ENCODE results near the gene SHROOM2.

Gene SHROOM2

GRCh38 chrX:9948406-9948805 is 162.2 kb downstream of the SHROOM2 start:
- H3K4me3 ChIP-seq (ENCODE audit: low read depth, low read length) = no peak overlapping the region
- no peak overlapping the region for H3K27ac ChIP-seq (ENCODE audit: low read depth, low read length)
- H3K9ac ChIP-seq (ENCODE audit: low read depth, low read length) = no peak overlapping the region
- no peaks in the 10 kb centered on the region for H3K4me1 ChIP-seq (ENCODE audit: control insufficient read depth, insufficient read depth, low read length)
- no peaks in the 10 kb centered on the region for H3K27me3 ChIP-seq (ENCODE audit: control insufficient read depth, insufficient read depth, low read length)
- H3K9me3 ChIP-seq (ENCODE audit: control insufficient read depth, insufficient read depth, low read length) = peaks cover 11% of the 10 kb centered on the region
- peaks cover 49% of the 10 kb centered on the region for H3K36me3 ChIP-seq (ENCODE audit: control insufficient read depth, insufficient read depth, low read length)

GRCh38 chrX:9952300-9952699 is 166.1 kb downstream of the SHROOM2 start:
- Histone ChIP-seq H3K4me3 (ENCODE audit: low read depth, low read length) (no peak overlapping the region), H3K27me3 (ENCODE audit: control insufficient read depth, insufficient read depth, low read length) (no peaks in the 10 kb centered on the region), H3K9ac (ENCODE audit: low read depth, low read length) (no peak overlapping the region), H3K4me1 (ENCODE audit: control insufficient read depth, insufficient read depth, low read length) (no peaks in the 10 kb centered on the region), H3K36me3 (ENCODE audit: control insufficient read depth, insufficient read depth, low read length) (peaks cover 25% of the 10 kb centered on the region; the same call in 1 of the 2 replicates), H3K9me3 (ENCODE audit: control insufficient read depth, insufficient read depth, low read length) (peaks cover 11% of the 10 kb centered on the region), H3K27ac (ENCODE audit: low read depth, low read length) (no peak overlapping the region)

- Histone ChIP-seq H3K9me3 (ENCODE audit: control insufficient read depth, insufficient read depth, low read length) (peaks cover 11% of the 10 kb centered on the region), H3K27ac (ENCODE audit: low read depth, low read length) (no peak overlapping the region), H3K27me3 (ENCODE audit: control insufficient read depth, insufficient read depth, low read length) (no peaks in the 10 kb centered on the region), H3K36me3 (ENCODE audit: control insufficient read depth, insufficient read depth, low read length) (peaks cover 15% of the 10 kb centered on the region; the same call in 1 of the 2 replicates), H3K4me3 (ENCODE audit: low read depth, low read length) (no peak overlapping the region), H3K4me1 (ENCODE audit: control insufficient read depth, insufficient read depth, low read length) (no peaks in the 10 kb centered on the region), H3K9ac (ENCODE audit: low read depth, low read length) (no peak overlapping the region)
Measured at GRCh38 chrX:9953396-9953795, 167.2 kb downstream of the SHROOM2 start.

GRCh38 chrX:9955506-9955905 is 169.3 kb downstream of the SHROOM2 start:
- Histone ChIP-seq H3K4me1 (ENCODE audit: control insufficient read depth, insufficient read depth, low read length) (no peaks in the 10 kb centered on the region), H3K27ac (ENCODE audit: low read depth, low read length) (no peak overlapping the region), H3K9ac (ENCODE audit: low read depth, low read length) (no peak overlapping the region), H3K27me3 (ENCODE audit: control insufficient read depth, insufficient read depth, low read length) (no peaks in the 10 kb centered on the region), H3K36me3 (ENCODE audit: control insufficient read depth, insufficient read depth, low read length) (no peaks in the 10 kb centered on the region), H3K9me3 (ENCODE audit: control insufficient read depth, insufficient read depth, low read length) (peaks cover 11% of the 10 kb centered on the region), H3K4me3 (ENCODE audit: low read depth, low read length) (no peak overlapping the region)

- Histone ChIP-seq H3K27ac (ENCODE audit: low read depth, low read length) (no peak overlapping the region), H3K9me3 (ENCODE audit: control insufficient read depth, insufficient read depth, low read length) (peaks cover 5% of the 10 kb centered on the region; the same call in 1 of the 2 replicates)
Measured at GRCh38 chrX:9957743-9958142, 171.5 kb downstream of the SHROOM2 start.

GRCh38 chrX:9958183-9958582 is 172.0 kb downstream of the SHROOM2 start:
- 0 out of 2 replicates have a peak, but pooled peaks cover under 1% of the 10 kb centered on the region for H3K9me3 ChIP-seq (ENCODE audit: control insufficient read depth, insufficient read depth, low read length)

More at GRCh38 chrX:9957743-9958142, 171.5 kb downstream of the SHROOM2 start:
- Histone ChIP-seq H3K4me1 (ENCODE audit: control insufficient read depth, insufficient read depth, low read length) (no peaks in the 10 kb centered on the region), H3K27me3 (ENCODE audit: control insufficient read depth, insufficient read depth, low read length) (no peaks in the 10 kb centered on the region), H3K36me3 (ENCODE audit: control insufficient read depth, insufficient read depth, low read length) (no peaks in the 10 kb centered on the region), H3K9ac (ENCODE audit: low read depth, low read length) (no peak overlapping the region), H3K4me3 (ENCODE audit: low read depth, low read length) (no peak overlapping the region)

GRCh38 chrX:9961750-9962149 is 175.5 kb downstream of the SHROOM2 start:
- H3K27ac ChIP-seq (ENCODE audit: low read depth, low read length) = no peak overlapping the region
- H3K27me3 ChIP-seq (ENCODE audit: control insufficient read depth, insufficient read depth, low read length) = no peaks in the 10 kb centered on the region
- H3K4me1 ChIP-seq (ENCODE audit: control insufficient read depth, insufficient read depth, low read length) = no peaks in the 10 kb centered on the region
- no peaks in the 10 kb centered on the region for H3K9me3 ChIP-seq (ENCODE audit: control insufficient read depth, insufficient read depth, low read length)
- no peak overlapping the region for H3K9ac ChIP-seq (ENCODE audit: low read depth, low read length)
- no peaks in the 10 kb centered on the region for H3K36me3 ChIP-seq (ENCODE audit: control insufficient read depth, insufficient read depth, low read length)
- no peak overlapping the region for H3K4me3 ChIP-seq (ENCODE audit: low read depth, low read length)

More at GRCh38 chrX:9958183-9958582, 172.0 kb downstream of the SHROOM2 start:
- H3K27ac ChIP-seq (ENCODE audit: low read depth, low read length) = no peak overlapping the region
- H3K27me3 ChIP-seq (ENCODE audit: control insufficient read depth, insufficient read depth, low read length) = no peaks in the 10 kb centered on the region
- no peak overlapping the region for H3K9ac ChIP-seq (ENCODE audit: low read depth, low read length)
- H3K4me1 ChIP-seq (ENCODE audit: control insufficient read depth, insufficient read depth, low read length) = no peaks in the 10 kb centered on the region
- no peaks in the 10 kb centered on the region for H3K36me3 ChIP-seq (ENCODE audit: control insufficient read depth, insufficient read depth, low read length)
- no peak overlapping the region for H3K4me3 ChIP-seq (ENCODE audit: low read depth, low read length)

GRCh38 chrX:9966775-9967408 is 180.7 kb downstream of the SHROOM2 start, which contains the start of gene CLDN34:
Gene CLDN34 (plus strand): TSS chrX:9967358. CDS start chrX:9967358, 0 bp downstream.
- Histone ChIP-seq H3K9ac (ENCODE audit: low read depth, low read length) (no peak within 1 kb of the TSS), H3K4me3 (ENCODE audit: low read depth, low read length) (no peak within 1 kb of the TSS), H3K27ac (ENCODE audit: low read depth, low read length) (no peak within 1 kb of the TSS), H3K4me1 (ENCODE audit: control insufficient read depth, insufficient read depth, low read length) (no peaks in the 10 kb centered on the region), H3K27me3 (ENCODE audit: control insufficient read depth, insufficient read depth, low read length) (no peaks in the 10 kb centered on the region), H3K9me3 (ENCODE audit: control insufficient read depth, insufficient read depth, low read length) (no peaks in the 10 kb centered on the region), H3K36me3 (ENCODE audit: control insufficient read depth, insufficient read depth, low read length) (no peaks in the 10 kb centered on the region)

- Histone ChIP-seq H3K4me1 (ENCODE audit: control insufficient read depth, insufficient read depth, low read length) (peaks cover 14% of the 10 kb centered on the region; the same call in 1 of the 2 replicates), H3K9ac (ENCODE audit: low read depth, low read length) (no peak overlapping the region), H3K9me3 (ENCODE audit: control insufficient read depth, insufficient read depth, low read length) (peaks cover 14% of the 10 kb centered on the region; the same call in 1 of the 2 replicates), H3K27me3 (ENCODE audit: control insufficient read depth, insufficient read depth, low read length) (no peaks in the 10 kb centered on the region), H3K4me3 (ENCODE audit: low read depth, low read length) (no peak overlapping the region), H3K36me3 (ENCODE audit: control insufficient read depth, insufficient read depth, low read length) (no peaks in the 10 kb centered on the region), H3K27ac (ENCODE audit: low read depth, low read length) (no peak overlapping the region)
Measured at GRCh38 chrX:9977635-9978034, 191.4 kb downstream of the SHROOM2 start.

- Histone ChIP-seq H3K27me3 (ENCODE audit: control insufficient read depth, insufficient read depth, low read length) (no peaks in the 10 kb centered on the region), H3K9ac (ENCODE audit: low read depth, low read length) (no peak overlapping the region), H3K27ac (ENCODE audit: low read depth, low read length) (no peak overlapping the region), H3K4me3 (ENCODE audit: low read depth, low read length) (no peak overlapping the region), H3K36me3 (ENCODE audit: control insufficient read depth, insufficient read depth, low read length) (no peaks in the 10 kb centered on the region), H3K9me3 (ENCODE audit: control insufficient read depth, insufficient read depth, low read length) (no peaks in the 10 kb centered on the region; the same call in 1 of the 2 replicates), H3K4me1 (ENCODE audit: control insufficient read depth, insufficient read depth, low read length) (peaks cover 14% of the 10 kb centered on the region; the same call in 1 of the 2 replicates)
Measured at GRCh38 chrX:9980401-9980800, 194.2 kb downstream of the SHROOM2 start.

- H3K27ac ChIP-seq (ENCODE audit: low read depth, low read length) = no peak overlapping the region
- peaks cover 14% of the 10 kb centered on the region; the same call in 1 of the 2 replicates for H3K4me1 ChIP-seq (ENCODE audit: control insufficient read depth, insufficient read depth, low read length)
- H3K9ac ChIP-seq (ENCODE audit: low read depth, low read length) = no peak overlapping the region
Measured at GRCh38 chrX:9980927-9981326, 194.7 kb downstream of the SHROOM2 start.

More at GRCh38 chrX:9980927-9981326, 194.7 kb downstream of the SHROOM2 start:
- H3K9me3 ChIP-seq (ENCODE audit: control insufficient read depth, insufficient read depth, low read length) = no peaks in the 10 kb centered on the region
- H3K4me3 ChIP-seq (ENCODE audit: low read depth, low read length) = no peak overlapping the region
- H3K36me3 ChIP-seq (ENCODE audit: control insufficient read depth, insufficient read depth, low read length) = no peaks in the 10 kb centered on the region
- no peaks in the 10 kb centered on the region for H3K27me3 ChIP-seq (ENCODE audit: control insufficient read depth, insufficient read depth, low read length)
